GM18520 (cell line): Measurements from ENCODE around the gene EPB41L2.
A peak's percentile ranks its signal among the peaks of the same experiment; 100 is the strongest.

Source experiments
- ATAC-seq: cut with Tn5 transposase; IDR thresholded peaks from one replicate; pipeline ENCODE4 v1.9.1; 2021; ENCODE audit not compliant: unreplicated experiment

EPB41L2 gene

GRCh38 chr6:130873746-130874145 is 189.3 kb downstream of the EPB41L2 start:
- ATAC-seq: no peak

GRCh38 chr6:130872250-130873095 is 190.6 kb downstream of the EPB41L2 start:
- no peak for ATAC-seq

- no peak for ATAC-seq
These were observed 192.7 kb downstream of the EPB41L2 start for GRCh38 chr6:130870179-130870880.

- ATAC-seq: no peak
These were observed 193.4 kb downstream of the EPB41L2 start for GRCh38 chr6:130869681-130870080.

- ATAC-seq: no peak
These were observed 197.3 kb downstream of the EPB41L2 start for GRCh38 chr6:130865793-130866192.

- ATAC-seq: no peak
These were observed 198.7 kb downstream of the EPB41L2 start for GRCh38 chr6:130864344-130864743.

- no peak for ATAC-seq
These were observed 199.4 kb downstream of the EPB41L2 start for GRCh38 chr6:130863415-130864230.

- no peak for ATAC-seq
These were observed 200.7 kb downstream of the EPB41L2 start for GRCh38 chr6:130862370-130862769.

GRCh38 chr6:130859161-130859867 is 203.7 kb downstream of the EPB41L2 start:
- no peak for ATAC-seq

GRCh38 chr6:130858498-130859160 is 204.4 kb downstream of the EPB41L2 start:
- no peak for ATAC-seq

GRCh38 chr6:130858054-130858453 is 205.0 kb downstream of the EPB41L2 start:
- no peak for ATAC-seq

- ATAC-seq: no peak
These were observed 209.4 kb downstream of the EPB41L2 start for GRCh38 chr6:130853555-130854183.

- ATAC-seq: no peak
These were observed 210.0 kb downstream of the EPB41L2 start for GRCh38 chr6:130852844-130853554.

- ATAC-seq: no peak
These were observed 212.0 kb downstream of the EPB41L2 start for GRCh38 chr6:130851026-130851425.

- ATAC-seq: no peak
These were observed 213.5 kb downstream of the EPB41L2 start for GRCh38 chr6:130849594-130849993.

GRCh38 chr6:130848945-130849344 is 214.1 kb downstream of the EPB41L2 start:
- peak; percentile 86 for ATAC-seq

GRCh38 chr6:130847001-130847910 is 215.8 kb downstream of the EPB41L2 start:
- ATAC-seq: no peak

GRCh38 chr6:130846501-130846900 is 216.5 kb downstream of the EPB41L2 start:
- ATAC-seq: no peak
